HG03571 (cell line): ENCODE results near the gene S100A14.
"Not testable (repeated sequence)": the region's sequence is repeated elsewhere in the genome, so short reads cannot be mapped to it uniquely, and the experiment has no call there.

Source experiments
- ATAC-seq: cut with Tn5 transposase; IDR thresholded peaks from one replicate; pipeline ENCODE4 v1.9.1; 2021; ENCODE audit not compliant: unreplicated experiment

S100A14 gene

GRCh38 chr1:153588482-153588881, 27.6 kb downstream of the S100A14 start:
- no peak for ATAC-seq

- ATAC-seq = not testable (repeated sequence)
Measured at GRCh38 chr1:153588033-153588432, 28.1 kb downstream of the S100A14 start.

GRCh38 chr1:153587314-153587713, 28.8 kb downstream of the S100A14 start:
- no peak for ATAC-seq

GRCh38 chr1:153586347-153586746, 29.8 kb downstream of the S100A14 start:
- ATAC-seq = no peak

- ATAC-seq = no peak
Measured at GRCh38 chr1:153585006-153585405, 31.1 kb downstream of the S100A14 start.

GRCh38 chr1:153583976-153584375, 32.1 kb downstream of the S100A14 start:
- ATAC-seq = no peak

- not testable (repeated sequence) for ATAC-seq
Measured at GRCh38 chr1:153583514-153583913, 32.6 kb downstream of the S100A14 start.

- not testable (repeated sequence) for ATAC-seq
Measured at GRCh38 chr1:153582836-153583235, 33.3 kb downstream of the S100A14 start.

- no peak for ATAC-seq
Measured at GRCh38 chr1:153578936-153579335, 37.2 kb downstream of the S100A14 start.

GRCh38 chr1:153578490-153578889, 37.6 kb downstream of the S100A14 start:
- ATAC-seq = no peak

- ATAC-seq = no peak
Measured at GRCh38 chr1:153577624-153578051, 38.5 kb downstream of the S100A14 start.

- ATAC-seq = no peak
Measured at GRCh38 chr1:153577138-153577537, 39.0 kb downstream of the S100A14 start.

- ATAC-seq = not testable (repeated sequence)
Measured at GRCh38 chr1:153575497-153575896, 40.6 kb downstream of the S100A14 start.

GRCh38 chr1:153575081-153575491, 41.0 kb downstream of the S100A14 start:
- ATAC-seq = not testable (repeated sequence)

- ATAC-seq = no peak
Measured at GRCh38 chr1:153573351-153573750, 42.8 kb downstream of the S100A14 start.

GRCh38 chr1:153572569-153573015, 43.5 kb downstream of the S100A14 start:
- no peak for ATAC-seq

- no peak for ATAC-seq
Measured at GRCh38 chr1:153571706-153572105, 44.4 kb downstream of the S100A14 start.

GRCh38 chr1:153570874-153571273, 45.3 kb downstream of the S100A14 start:
- no peak for ATAC-seq

- no peak for ATAC-seq
Measured at GRCh38 chr1:153569465-153569864, 46.7 kb downstream of the S100A14 start.

GRCh38 chr1:153568367-153569099, 47.6 kb downstream of the S100A14 start:
- no peak for ATAC-seq

- ATAC-seq = no peak
Measured at GRCh38 chr1:153567621-153568366, 48.3 kb downstream of the S100A14 start.
